Spleen (tissue), 11 donors: Measurements from ENCODE around the gene ALDH9A1. TPM values are rescaled to one million over a fixed set of nuclear protein-coding genes. Genes with fewer than 3 reads are reported as not detected.

Experiments used
- DNase-seq: peaks from one replicate; pipeline ENCODE4 v3.0.0-alpha.2; 2020
- H3K27ac ChIP-seq, 8 donors: fragments of 200-600 bp; sonication (generic) in 7 of 8; 1 replicate in 4 of 8; 2 replicates in 4 of 8; pipeline versions ENCODE4 v1.5.0 to v1.8.0; 2016 to 2021; ENCODE audit warnings: inconsistent platforms in 4 of 8, mild to moderate bottlenecking in 4 of 8, moderate library complexity in 1 of 8
- H3K27me3 ChIP-seq, 7 donors: fragments of 200-600 bp; sonication (generic) in 6 of 7; replicated peaks in 1 of 7; 1 replicate in 4 of 7; 2 replicates in 3 of 7; pipeline versions ENCODE4 v1.5.0 to v1.8.0; 2016 to 2021; ENCODE audit warnings: inconsistent platforms in 3 of 7, mild to moderate bottlenecking in 1 of 7
- H3K36me3 ChIP-seq, 6 donors: fragments of 200-600 bp; sonication (generic) in 5 of 6; 1 replicate in 4 of 6; 2 replicates in 2 of 6; pipeline versions ENCODE4 v1.5.0 to v1.8.0; 2016 to 2021; ENCODE audit warnings: inconsistent platforms in 2 of 6
- H3K4me1 ChIP-seq, 6 donors: fragments of 200-600 bp; sonication (generic) in 5 of 6; 1 replicate in 3 of 6; 2 replicates in 3 of 6; pipeline versions ENCODE4 v1.5.0 to v1.8.0; 2016 to 2021; ENCODE audit warnings: inconsistent platforms in 3 of 6
- H3K4me3 ChIP-seq, 8 donors: fragments of 200-600 bp; sonication (generic) in 7 of 8; 1 replicate in 4 of 8; 2 replicates in 4 of 8; pipeline versions ENCODE4 v1.5.0 to v1.8.0; 2016 to 2021; ENCODE audit warnings: inconsistent platforms in 4 of 8, mild to moderate bottlenecking in 4 of 8, moderate library complexity in 2 of 8
- H3K9me3 ChIP-seq, 8 donors: fragments of 200-600 bp; sonication (generic) in 7 of 8; 1 replicate in 4 of 8; 2 replicates in 4 of 8; pipeline versions ENCODE4 v1.5.0 to v1.8.0; 2016 to 2021; ENCODE audit warnings: inconsistent platforms in 4 of 8
- POLR2A ChIP-seq, 3 donors: fragments of 450-650 bp; IDR thresholded peaks; one replicate each; pipeline ENCODE4 v1.5.1; 2017; ENCODE audit warnings: antibody characterized with exemption in 3 of 3, mild to moderate bottlenecking in 1 of 3
- POLR2AphosphoS5 ChIP-seq, 3 donors: sonication (generic); formaldehyde crosslinking; IDR thresholded peaks; one replicate each; pipeline ENCODE4 v1.5.1; 2017; ENCODE audit warnings: antibody characterized with exemption in 3 of 3
- WGBS, 5 donors: extraction: QIAGEN DNeasy Blood & Tissue Kit in 3 of 5; methylation state at CpG; one replicate each; pipeline versions ENCODE4 v1.1.5 to v1.1.7; 2013 to 2018; 5-methylcytosine and 5-hydroxymethylcytosine counted together
- intact Hi-C: fragments of 100-400 bp; cut with DNase I; formaldehyde crosslinking; loops from one replicate; pipeline ENCODE4 v1.15.0; 2023; ENCODE audit warnings: low total_unique reads
- polyA plus RNA-seq, 3 donors: library from polyadenylated mRNA; stranded (reverse); fragments of 200-250 nt; gene quantifications; one replicate each; pipeline ENCODE4 v1.2.1, GENCODE V29; 2013
- total RNA-seq, 7 donors: library from RNA; depleted of rRNA in 3 of 7; stranded (reverse); fragments of >200 nt in 3 of 7; fragmentation: NEBNext Ultra II Directional in 4 of 7; extraction: Animal tissue kit (Norgen Biotek cat#: 25700) in 4 of 7; gene quantifications; one replicate each; pipeline versions ENCODE4 v1.1.0 to v1.2.1, GENCODE V29; 2016 to 2021
- TF ChIP-seq, protein P1 (sequence below), 11 experiments: fragments of 200-600 bp in 7 of 11; fragments of 450-650 bp in 4 of 11; sonication (generic) in 4 of 11; IDR thresholded peaks in 8 of 11; conservative IDR thresholded peaks in 3 of 11; 1 replicate in 7 of 11; 2 replicates in 4 of 11; pipeline versions ENCODE4 v1.4.0 to v1.8.0; 2016 to 2021; ENCODE audit warnings: antibody characterized with exemption in 11 of 11, inconsistent platforms in 4 of 11, mild to moderate bottlenecking in 1 of 11
- donor health status: healthy with polysubstance abuse.
- donor health status: DM: no; HTN: no; CAD: no; lungs with moderate emphysema.
- donor health status: DM: no; HTN: no; CAD: no.
- donor health status: Bipolar disorder and iron deficiency.
- donor health status: healthy.
- donor health status: DM: no; HTN: no; CAD: no.
- donor health status: DM: yes; HTN: yes; CAD: no.

The ALDH9A1 gene
- total and polyA plus RNA-seq, 10 donors, result 33.0 to 103 (median 58.8) TPM

DNA sequence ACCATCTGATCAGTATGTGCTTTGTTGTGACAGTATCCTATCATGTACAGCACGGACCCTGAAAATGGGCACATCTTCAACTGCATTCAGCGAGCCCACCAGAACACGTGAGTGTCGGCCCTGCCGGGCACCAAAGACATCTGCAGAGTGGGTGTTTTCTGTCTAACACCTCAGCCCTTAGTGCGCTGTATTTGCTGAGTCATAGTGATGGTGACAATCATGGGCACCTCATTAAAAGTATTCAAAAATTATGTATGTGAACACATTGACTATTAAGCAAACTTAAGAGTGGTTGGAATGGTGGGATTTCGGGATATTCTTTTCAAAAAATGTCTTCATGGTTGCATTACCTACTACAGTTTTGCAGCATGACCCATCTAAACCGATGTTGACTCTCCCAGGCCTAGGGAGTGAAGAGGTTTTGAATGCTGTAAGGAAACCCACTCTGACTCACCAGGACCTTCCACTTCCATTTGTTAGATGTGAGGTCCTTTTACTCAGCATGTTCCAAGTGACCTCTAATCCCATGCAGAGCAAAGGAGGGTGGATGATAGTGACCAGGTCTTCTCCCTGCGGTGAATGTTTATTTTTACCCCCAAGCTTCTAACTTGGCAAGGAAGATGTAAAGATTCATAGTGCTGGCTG, 47.3 kb downstream of the ALDH9A1 start:
- TF ChIP-seq, protein P1, sequence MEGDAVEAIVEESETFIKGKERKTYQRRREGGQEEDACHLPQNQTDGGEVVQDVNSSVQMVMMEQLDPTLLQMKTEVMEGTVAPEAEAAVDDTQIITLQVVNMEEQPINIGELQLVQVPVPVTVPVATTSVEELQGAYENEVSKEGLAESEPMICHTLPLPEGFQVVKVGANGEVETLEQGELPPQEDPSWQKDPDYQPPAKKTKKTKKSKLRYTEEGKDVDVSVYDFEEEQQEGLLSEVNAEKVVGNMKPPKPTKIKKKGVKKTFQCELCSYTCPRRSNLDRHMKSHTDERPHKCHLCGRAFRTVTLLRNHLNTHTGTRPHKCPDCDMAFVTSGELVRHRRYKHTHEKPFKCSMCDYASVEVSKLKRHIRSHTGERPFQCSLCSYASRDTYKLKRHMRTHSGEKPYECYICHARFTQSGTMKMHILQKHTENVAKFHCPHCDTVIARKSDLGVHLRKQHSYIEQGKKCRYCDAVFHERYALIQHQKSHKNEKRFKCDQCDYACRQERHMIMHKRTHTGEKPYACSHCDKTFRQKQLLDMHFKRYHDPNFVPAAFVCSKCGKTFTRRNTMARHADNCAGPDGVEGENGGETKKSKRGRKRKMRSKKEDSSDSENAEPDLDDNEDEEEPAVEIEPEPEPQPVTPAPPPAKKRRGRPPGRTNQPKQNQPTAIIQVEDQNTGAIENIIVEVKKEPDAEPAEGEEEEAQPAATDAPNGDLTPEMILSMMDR (IDR thresholded peaks at IDR 0.05 in 8 of 11, conservative IDR thresholded peaks at IDR 0.05 in 3 of 11), result no peak
- no peak for TF ChIP-seq POLR2AphosphoS5 (IDR thresholded peaks at IDR 0.05)
- TF ChIP-seq POLR2A (IDR thresholded peaks at IDR 0.05), result no peak
- Histone ChIP-seq H3K36me3 (peaks cover 0 to 72% (median 28%) of the 10 kb centered on the region in 6 donors), H3K27me3 (no peaks in the 10 kb centered on the region), H3K4me3 (no peak overlapping the region), H3K27ac (no peak overlapping the region), H3K4me1 (peaks cover 2 to 20% (median 6%) of the 10 kb centered on the region in 6 donors), H3K9me3 (no peaks in the 10 kb centered on the region)
- 90 to 95% (median 93%) methylated on average over 8 to 9 of the region's 9 CpGs for WGBS, 5 donors
- no peak for DNase-seq
- intact Hi-C loops, result no loop called here

DNA sequence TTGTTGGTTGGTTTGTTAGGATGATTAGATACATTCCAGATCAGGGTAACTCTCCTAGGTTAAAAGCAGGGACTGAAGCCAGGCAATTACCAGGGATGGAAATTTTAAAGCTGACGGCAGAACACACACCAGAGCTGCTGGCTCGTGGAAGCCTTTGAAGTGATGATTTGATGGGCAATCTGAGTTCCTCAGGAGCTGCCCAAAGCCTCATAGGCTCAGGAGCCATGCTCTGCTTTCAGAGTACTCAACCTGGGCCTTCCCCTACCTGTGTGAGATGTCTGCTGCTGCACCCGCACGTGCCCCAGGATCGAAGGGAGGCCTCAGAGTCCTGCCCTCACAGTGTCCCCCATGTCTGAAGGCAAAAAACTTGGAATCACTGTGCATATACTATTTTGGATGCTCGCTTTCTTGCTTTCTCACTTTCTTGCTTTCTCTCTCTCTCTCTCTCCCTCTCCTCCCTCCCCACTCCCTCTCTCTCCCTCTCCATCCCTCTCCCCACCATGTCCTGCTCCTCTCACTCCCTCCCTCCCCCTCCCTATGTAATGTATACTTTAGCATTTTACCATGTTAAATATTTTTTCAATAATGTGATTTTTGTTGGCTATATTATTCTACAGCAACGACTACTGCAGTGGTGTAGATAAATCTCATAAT, 49.3 kb downstream of the ALDH9A1 start:
- Histone ChIP-seq H3K27ac (no peak overlapping the region), H3K27me3 (no peaks in the 10 kb centered on the region), H3K4me1 (peaks cover 8 to 30% (median 13%) of the 10 kb centered on the region in 6 donors), H3K4me3 (no peak overlapping the region), H3K36me3 (peaks cover 0 to 51% (median 12%) of the 10 kb centered on the region in 6 donors), H3K9me3 (no peaks in the 10 kb centered on the region)
- intact Hi-C loops, result no loop called here
- DNase-seq, result no peak
- TF ChIP-seq POLR2AphosphoS5 (IDR thresholded peaks at IDR 0.05) (no peak), POLR2A (IDR thresholded peaks at IDR 0.05) (no peak)
- TF ChIP-seq, protein P1 (IDR thresholded peaks at IDR 0.05 in 8 of 11, conservative IDR thresholded peaks at IDR 0.05 in 3 of 11), result no peak
- WGBS, 5 donors, result 90 to 94% (median 93%) methylated on average over 7 of the region's 7 CpGs

DNA sequence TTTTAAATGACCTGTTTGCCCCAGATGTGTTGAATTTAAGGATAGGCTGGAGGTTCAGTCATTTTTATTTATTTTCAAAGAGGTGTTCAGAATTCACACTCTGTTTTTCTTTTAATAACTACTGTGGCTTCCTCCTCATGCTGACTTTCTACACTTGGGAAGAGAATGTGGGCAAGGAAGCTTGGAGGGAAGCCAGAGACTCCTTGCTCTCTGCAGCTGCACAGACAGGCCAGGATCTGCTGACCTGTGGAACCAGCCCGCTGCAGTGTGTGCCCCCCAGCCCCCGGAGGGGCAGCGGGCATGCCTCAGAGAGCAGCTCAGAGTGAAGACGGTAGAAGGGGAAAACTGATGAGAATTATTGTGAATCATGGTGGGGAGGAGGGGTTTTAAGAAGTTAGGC, 50.4 kb downstream of the ALDH9A1 start:
- Histone ChIP-seq H3K27ac (no peak overlapping the region), H3K36me3 (peaks cover 0 to 40% (median 6%) of the 10 kb centered on the region in 6 donors), H3K9me3 (no peaks in the 10 kb centered on the region), H3K27me3 (no peaks in the 10 kb centered on the region), H3K4me3 (no peak overlapping the region), H3K4me1 (peaks cover 8 to 30% (median 13%) of the 10 kb centered on the region in 6 donors)
- TF ChIP-seq, protein P1 (IDR thresholded peaks at IDR 0.05 in 8 of 11, conservative IDR thresholded peaks at IDR 0.05 in 3 of 11), result no peak
- TF ChIP-seq POLR2A (IDR thresholded peaks at IDR 0.05) (no peak), POLR2AphosphoS5 (IDR thresholded peaks at IDR 0.05) (no peak)
- WGBS, 5 donors, result 73 to 88% (median 84%) methylated on average over 4 of the region's 4 CpGs
- intact Hi-C loops, result no loop called here
- no peak for DNase-seq

DNA sequence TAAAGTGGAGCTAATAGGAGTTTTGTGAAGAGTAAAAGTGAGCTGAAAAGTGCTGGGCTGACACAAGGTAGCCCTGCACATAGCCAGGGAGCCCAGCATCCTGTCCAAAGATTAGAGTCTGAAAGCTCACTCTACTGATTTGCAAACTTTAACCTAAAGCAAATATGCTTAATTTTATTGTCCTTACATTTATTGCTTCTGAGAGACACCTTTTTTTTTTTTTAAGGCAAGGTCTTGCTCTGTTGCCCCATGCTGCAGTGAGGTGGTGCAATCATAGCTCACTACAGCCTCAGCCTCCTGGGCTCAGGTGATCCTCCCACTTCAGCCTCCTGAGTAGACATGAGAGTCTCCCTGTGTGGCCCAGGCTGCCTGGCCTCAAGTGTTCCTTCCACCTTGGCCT, 50.8 kb downstream of the ALDH9A1 start:
- DNase-seq, result no peak
- H3K27me3 ChIP-seq, result no peaks in the 10 kb centered on the region
- intact Hi-C loops, result no loop called here
- H3K9me3 ChIP-seq, result no peaks in the 10 kb centered on the region
- no peak overlapping the region for H3K4me3 ChIP-seq
- H3K36me3 ChIP-seq, result peaks cover 0 to 36% (median 6%) of the 10 kb centered on the region in 6 donors
- peaks cover 10 to 33% (median 15%) of the 10 kb centered on the region in 6 donors for H3K4me1 ChIP-seq
- TF ChIP-seq POLR2A (IDR thresholded peaks at IDR 0.05) (no peak), POLR2AphosphoS5 (IDR thresholded peaks at IDR 0.05) (no peak)
- TF ChIP-seq, protein P1 (IDR thresholded peaks at IDR 0.05 in 8 of 11, conservative IDR thresholded peaks at IDR 0.05 in 3 of 11), result no peak
- H3K27ac ChIP-seq, result no peak overlapping the region
